Panc1 (cell line): ENCODE measurements around the gene ZNF775.

Source experiments
- CTCF ChIP-seq: fragments of 450-650 bp; IDR thresholded peaks from 2 replicates; pipeline ENCODE4 v1.5.1; 2017; ENCODE audit warnings: mild to moderate bottlenecking
- POLR2AphosphoS5 ChIP-seq: IDR thresholded peaks from 2 replicates; pipeline ENCODE4 v1.6.1; 2012; ENCODE audit warnings: mild to moderate bottlenecking, low read depth, low read length, moderate library complexity
- REST ChIP-seq, 2 experiments: IDR thresholded peaks; 2 replicates each; pipeline ENCODE4 v1.6.1; 2011 to 2012; ENCODE audit warnings: low read depth in 2 of 2, control low read depth in 1 of 2, low read length in 1 of 2, mild to moderate bottlenecking in 1 of 2, moderate library complexity in 1 of 2; ENCODE audit not compliant: insufficient read depth in 1 of 2
- TCF7L2 ChIP-seq: IDR thresholded peaks from 2 replicates; pipeline ENCODE4 v1.6.1; 2011; ENCODE audit warnings: mild to moderate bottlenecking, low read depth, low read length, inconsistent platforms

GRCh38 chr7:150397346-150398107 lies 18.4 kb downstream of the ZNF775 start:
- TF ChIP-seq CTCF (no peak), POLR2AphosphoS5 (no peak), REST (IDR thresholded peaks at IDR 0.05; ENCODE audit: insufficient read depth in 1 of 2, low read depth in 2 of 2, low read length in 1 of 2) (no peak), TCF7L2 (no peak)
